SK-N-SH treated with all-trans-retinoic acid at 6 μM for 48 hours (cell line): ENCODE measurements around the gene ANXA7.

ENCODE experiments used
- BACH2 ChIP-seq: fragments of 250-450 bp; sonication (Bioruptor Pico); IDR thresholded peaks from 2 replicates; pipeline ENCODE4 v1.9.0; 2021; ENCODE audit warnings: mild to moderate bottlenecking, borderline replicate concordance
- ESRRG ChIP-seq: fragments of 250-450 bp; sonication (Bioruptor Pico); IDR thresholded peaks from 2 replicates; pipeline ENCODE4 v1.6.1; 2021; ENCODE audit warnings: mild to moderate bottlenecking
- ISL1 ChIP-seq: fragments of 250-450 bp; sonication (Bioruptor Pico); IDR thresholded peaks from 2 replicates; pipeline ENCODE4 v2.1.2; 2022; ENCODE audit warnings: mild to moderate bottlenecking, moderate library complexity
- PPARA ChIP-seq: fragments of 250-450 bp; sonication (Bioruptor Pico); IDR thresholded peaks from 2 replicates; pipeline ENCODE4 v1.5.0; 2020; ENCODE audit warnings: mild to moderate bottlenecking, borderline replicate concordance
- RARB ChIP-seq: fragments of 250-450 bp; sonication (Bioruptor Pico); IDR thresholded peaks from 2 replicates; pipeline ENCODE4 v1.8.0; 2021; ENCODE audit warnings: mild to moderate bottlenecking, moderate library complexity
- SNAI2 ChIP-seq: fragments of 250-450 bp; sonication (Bioruptor Pico); IDR thresholded peaks from 2 replicates; pipeline ENCODE4 v1.5.0; 2020; ENCODE audit warnings: mild to moderate bottlenecking, moderate library complexity
- ZNF8 ChIP-seq: fragments of 450-650 bp; formaldehyde crosslinking; IDR thresholded peaks from 2 replicates; pipeline ENCODE4 v1.5.0; 2020; ENCODE audit warnings: mild to moderate bottlenecking, moderate library complexity
- TF ChIP-seq, protein P1 (sequence below): fragments of 250-450 bp; sonication (Bioruptor Pico); IDR thresholded peaks from 2 replicates; pipeline ENCODE4 v1.8.0; 2021; ENCODE audit warnings: low read depth, mild to moderate bottlenecking, moderate library complexity, borderline replicate concordance
- TF ChIP-seq, protein P2 (sequence below): fragments of 250-450 bp; sonication (Bioruptor Pico); IDR thresholded peaks from 2 replicates; pipeline ENCODE4 v1.5.1; 2021; ENCODE audit warnings: mild to moderate bottlenecking, moderate library complexity
- TF ChIP-seq, protein P3 (sequence below): fragments of 250-450 bp; sonication (Bioruptor Pico); IDR thresholded peaks from 2 replicates; pipeline ENCODE4 v1.8.0; 2020; ENCODE audit warnings: mild to moderate bottlenecking, moderate library complexity, borderline replicate concordance
- TF ChIP-seq, protein P4 (sequence below): fragments of 250-450 bp; sonication (Bioruptor Pico); IDR thresholded peaks from 2 replicates; pipeline ENCODE4 v1.5.1; 2020; ENCODE audit warnings: low read depth, mild to moderate bottlenecking, moderate library complexity
- TF ChIP-seq, protein P5 (sequence below): fragments of 250-450 bp; sonication (Bioruptor Pico); IDR thresholded peaks from 2 replicates; pipeline ENCODE4 v1.5.0; 2020; ENCODE audit warnings: mild to moderate bottlenecking, moderate library complexity

DNA sequence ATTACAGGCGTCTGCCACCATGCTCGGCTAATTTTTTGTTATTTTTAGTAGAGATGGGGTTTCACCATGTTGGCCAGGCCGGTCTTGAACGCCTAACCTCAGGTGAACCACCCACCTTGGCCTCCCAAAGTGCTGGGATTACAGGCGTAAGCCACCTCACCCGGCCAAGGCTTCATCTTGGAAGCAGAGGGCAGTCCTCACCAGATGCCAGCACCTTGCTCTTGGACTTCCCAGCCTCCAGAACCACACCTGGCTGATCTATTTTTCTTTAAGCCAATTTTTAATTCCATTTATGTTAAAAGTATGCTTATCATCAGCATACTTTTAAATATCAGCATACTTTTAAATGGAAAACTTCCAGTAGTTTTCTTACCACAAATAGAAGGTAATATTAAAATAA is 12.2 kb downstream of the ANXA7 start:
- TF ChIP-seq, protein P1, sequence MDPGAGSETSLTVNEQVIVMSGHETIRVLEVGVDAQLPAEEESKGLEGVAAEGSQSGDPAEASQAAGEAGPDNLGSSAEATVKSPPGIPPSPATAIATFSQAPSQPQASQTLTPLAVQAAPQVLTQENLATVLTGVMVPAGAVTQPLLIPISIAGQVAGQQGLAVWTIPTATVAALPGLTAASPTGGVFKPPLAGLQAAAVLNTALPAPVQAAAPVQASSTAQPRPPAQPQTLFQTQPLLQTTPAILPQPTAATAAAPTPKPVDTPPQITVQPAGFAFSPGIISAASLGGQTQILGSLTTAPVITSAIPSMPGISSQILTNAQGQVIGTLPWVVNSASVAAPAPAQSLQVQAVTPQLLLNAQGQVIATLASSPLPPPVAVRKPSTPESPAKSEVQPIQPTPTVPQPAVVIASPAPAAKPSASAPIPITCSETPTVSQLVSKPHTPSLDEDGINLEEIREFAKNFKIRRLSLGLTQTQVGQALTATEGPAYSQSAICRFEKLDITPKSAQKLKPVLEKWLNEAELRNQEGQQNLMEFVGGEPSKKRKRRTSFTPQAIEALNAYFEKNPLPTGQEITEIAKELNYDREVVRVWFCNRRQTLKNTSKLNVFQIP (CRISPR knock-in tag), result no peak
- TF ChIP-seq, protein P2, sequence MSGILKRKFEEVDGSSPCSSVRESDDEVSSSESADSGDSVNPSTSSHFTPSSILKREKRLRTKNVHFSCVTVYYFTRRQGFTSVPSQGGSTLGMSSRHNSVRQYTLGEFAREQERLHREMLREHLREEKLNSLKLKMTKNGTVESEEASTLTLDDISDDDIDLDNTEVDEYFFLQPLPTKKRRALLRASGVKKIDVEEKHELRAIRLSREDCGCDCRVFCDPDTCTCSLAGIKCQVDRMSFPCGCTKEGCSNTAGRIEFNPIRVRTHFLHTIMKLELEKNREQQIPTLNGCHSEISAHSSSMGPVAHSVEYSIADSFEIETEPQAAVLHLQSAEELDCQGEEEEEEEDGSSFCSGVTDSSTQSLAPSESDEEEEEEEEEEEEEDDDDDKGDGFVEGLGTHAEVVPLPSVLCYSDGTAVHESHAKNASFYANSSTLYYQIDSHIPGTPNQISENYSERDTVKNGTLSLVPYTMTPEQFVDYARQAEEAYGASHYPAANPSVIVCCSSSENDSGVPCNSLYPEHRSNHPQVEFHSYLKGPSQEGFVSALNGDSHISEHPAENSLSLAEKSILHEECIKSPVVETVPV (CRISPR knock-in tag), result no peak
- TF ChIP-seq, protein P3, sequence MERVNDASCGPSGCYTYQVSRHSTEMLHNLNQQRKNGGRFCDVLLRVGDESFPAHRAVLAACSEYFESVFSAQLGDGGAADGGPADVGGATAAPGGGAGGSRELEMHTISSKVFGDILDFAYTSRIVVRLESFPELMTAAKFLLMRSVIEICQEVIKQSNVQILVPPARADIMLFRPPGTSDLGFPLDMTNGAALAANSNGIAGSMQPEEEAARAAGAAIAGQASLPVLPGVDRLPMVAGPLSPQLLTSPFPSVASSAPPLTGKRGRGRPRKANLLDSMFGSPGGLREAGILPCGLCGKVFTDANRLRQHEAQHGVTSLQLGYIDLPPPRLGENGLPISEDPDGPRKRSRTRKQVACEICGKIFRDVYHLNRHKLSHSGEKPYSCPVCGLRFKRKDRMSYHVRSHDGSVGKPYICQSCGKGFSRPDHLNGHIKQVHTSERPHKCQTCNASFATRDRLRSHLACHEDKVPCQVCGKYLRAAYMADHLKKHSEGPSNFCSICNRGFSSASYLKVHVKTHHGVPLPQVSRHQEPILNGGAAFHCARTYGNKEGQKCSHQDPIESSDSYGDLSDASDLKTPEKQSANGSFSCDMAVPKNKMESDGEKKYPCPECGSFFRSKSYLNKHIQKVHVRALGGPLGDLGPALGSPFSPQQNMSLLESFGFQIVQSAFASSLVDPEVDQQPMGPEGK, result no peak
- TF ChIP-seq, protein P4, sequence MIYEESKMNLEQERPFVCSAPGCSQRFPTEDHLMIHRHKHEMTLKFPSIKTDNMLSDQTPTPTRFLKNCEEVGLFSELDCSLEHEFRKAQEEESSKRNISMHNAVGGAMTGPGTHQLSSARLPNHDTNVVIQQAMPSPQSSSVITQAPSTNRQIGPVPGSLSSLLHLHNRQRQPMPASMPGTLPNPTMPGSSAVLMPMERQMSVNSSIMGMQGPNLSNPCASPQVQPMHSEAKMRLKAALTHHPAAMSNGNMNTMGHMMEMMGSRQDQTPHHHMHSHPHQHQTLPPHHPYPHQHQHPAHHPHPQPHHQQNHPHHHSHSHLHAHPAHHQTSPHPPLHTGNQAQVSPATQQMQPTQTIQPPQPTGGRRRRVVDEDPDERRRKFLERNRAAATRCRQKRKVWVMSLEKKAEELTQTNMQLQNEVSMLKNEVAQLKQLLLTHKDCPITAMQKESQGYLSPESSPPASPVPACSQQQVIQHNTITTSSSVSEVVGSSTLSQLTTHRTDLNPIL (CRISPR knock-in tag), result no peak
- TF ChIP-seq SNAI2 (CRISPR knock-in tag) (no peak), ISL1 (CRISPR knock-in tag) (no peak), BACH2 (CRISPR knock-in tag) (no peak), ESRRG (no peak), ZNF8 (no peak), RARB (CRISPR knock-in tag) (no peak), PPARA (no peak)
- TF ChIP-seq, protein P5, sequence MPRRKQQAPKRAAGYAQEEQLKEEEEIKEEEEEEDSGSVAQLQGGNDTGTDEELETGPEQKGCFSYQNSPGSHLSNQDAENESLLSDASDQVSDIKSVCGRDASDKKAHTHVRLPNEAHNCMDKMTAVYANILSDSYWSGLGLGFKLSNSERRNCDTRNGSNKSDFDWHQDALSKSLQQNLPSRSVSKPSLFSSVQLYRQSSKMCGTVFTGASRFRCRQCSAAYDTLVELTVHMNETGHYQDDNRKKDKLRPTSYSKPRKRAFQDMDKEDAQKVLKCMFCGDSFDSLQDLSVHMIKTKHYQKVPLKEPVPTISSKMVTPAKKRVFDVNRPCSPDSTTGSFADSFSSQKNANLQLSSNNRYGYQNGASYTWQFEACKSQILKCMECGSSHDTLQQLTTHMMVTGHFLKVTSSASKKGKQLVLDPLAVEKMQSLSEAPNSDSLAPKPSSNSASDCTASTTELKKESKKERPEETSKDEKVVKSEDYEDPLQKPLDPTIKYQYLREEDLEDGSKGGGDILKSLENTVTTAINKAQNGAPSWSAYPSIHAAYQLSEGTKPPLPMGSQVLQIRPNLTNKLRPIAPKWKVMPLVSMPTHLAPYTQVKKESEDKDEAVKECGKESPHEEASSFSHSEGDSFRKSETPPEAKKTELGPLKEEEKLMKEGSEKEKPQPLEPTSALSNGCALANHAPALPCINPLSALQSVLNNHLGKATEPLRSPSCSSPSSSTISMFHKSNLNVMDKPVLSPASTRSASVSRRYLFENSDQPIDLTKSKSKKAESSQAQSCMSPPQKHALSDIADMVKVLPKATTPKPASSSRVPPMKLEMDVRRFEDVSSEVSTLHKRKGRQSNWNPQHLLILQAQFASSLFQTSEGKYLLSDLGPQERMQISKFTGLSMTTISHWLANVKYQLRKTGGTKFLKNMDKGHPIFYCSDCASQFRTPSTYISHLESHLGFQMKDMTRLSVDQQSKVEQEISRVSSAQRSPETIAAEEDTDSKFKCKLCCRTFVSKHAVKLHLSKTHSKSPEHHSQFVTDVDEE (CRISPR knock-in tag), result no peak
